Measurements from ENCODE around the gene SUPT16H.

SUPT16H gene

GRCh38 chr14:21383848-21384493, at the start of gene SUPT16H:
Gene SUPT16H (minus strand): TSS chr14:21384019. CDS start chr14:21383927, 92 bp downstream.
- ChIA-PET POLR2A (interaction anchor here (0.6 to 1.5 kb wide), 6 partner anchors 9 to 127 kb away, joined by 3 to 8 read pairs (median 4); no protein-coding TSS in a partner anchor), CTCF (no interaction called here)
- TF ChIP-seq CTCF (IDR thresholded peaks at IDR 0.05; ENCODE audit: control extremely low read depth, extremely low read depth, low read depth, missing control alignments) = no peak
- DNase-seq (ENCODE audit: extremely low spot score) = peak; percentile 90

GRCh38 chr14:21431126-21431525, 47.3 kb upstream of the SUPT16H start:
- TF ChIP-seq CTCF (IDR thresholded peaks at IDR 0.05; ENCODE audit: control extremely low read depth, extremely low read depth, low read depth, missing control alignments) = no peak
- no peak for DNase-seq (ENCODE audit: extremely low spot score)
- ChIA-PET POLR2A (interaction anchor here (1.1 kb wide), 1 partner anchor 25 kb away, joined by 3 read pairs; the partner anchor contains the start of gene CHD8), CTCF (interaction anchor here (0.8 to 1.9 kb wide), 9 partner anchors 11 to 84 kb away, joined by 3 to 5 read pairs (median 3); partner anchors contain the start of genes RAB2B and TOX4)

GRCh38 chr14:21428930-21429329, 45.1 kb upstream of the SUPT16H start:
- CTCF ChIA-PET = interaction anchor here (1.3 kb wide), 1 partner anchor 13 kb away, joined by 3 read pairs; no protein-coding TSS in a partner anchor
- POLR2A ChIA-PET = no interaction called here
- no peak for TF ChIP-seq CTCF (IDR thresholded peaks at IDR 0.05; ENCODE audit: control extremely low read depth, extremely low read depth, low read depth, missing control alignments)
- DNase-seq (ENCODE audit: extremely low spot score) = no peak

GRCh38 chr14:21426692-21427091, 42.9 kb upstream of the SUPT16H start:
- ChIA-PET POLR2A (no interaction called here), CTCF (interaction anchor here (1.1 to 1.2 kb wide), 2 partner anchors 29 to 51 kb away, joined by 3 to 5 read pairs; partner anchors contain the start of genes CHD8 and TOX4)
- TF ChIP-seq CTCF (IDR thresholded peaks at IDR 0.05; ENCODE audit: control extremely low read depth, extremely low read depth, low read depth, missing control alignments) = no peak
- DNase-seq (ENCODE audit: extremely low spot score) = no peak

GRCh38 chr14:21419528-21419927, 35.7 kb upstream of the SUPT16H start:
- POLR2A ChIA-PET = no interaction called here
- TF ChIP-seq CTCF (IDR thresholded peaks at IDR 0.05; ENCODE audit: control extremely low read depth, extremely low read depth, low read depth, missing control alignments) = no peak
- no peak for DNase-seq (ENCODE audit: extremely low spot score)
- CTCF ChIA-PET = interaction anchor here (1.0 to 1.4 kb wide), 3 partner anchors 11 to 31 kb away, joined by 3 to 4 read pairs (median 3); no protein-coding TSS in a partner anchor

GRCh38 chr14:21415329-21415728, 31.5 kb upstream of the SUPT16H start:
- ChIA-PET CTCF (interaction anchor here (0.7 to 2.4 kb wide), 4 partner anchors 12 to 27 kb away, joined by 3 to 14 read pairs (median 4); no protein-coding TSS in a partner anchor), POLR2A (no interaction called here)
- no peak for TF ChIP-seq CTCF (IDR thresholded peaks at IDR 0.05; ENCODE audit: control extremely low read depth, extremely low read depth, low read depth, missing control alignments)
- no peak for DNase-seq (ENCODE audit: extremely low spot score)

Measured in GM10248 (cell line).